Effector memory CD4-positive, alpha-beta T cell (primary cell): ENCODE measurements around the gene CNIH3.
"Not testable (repeated sequence)": the region's sequence is repeated elsewhere in the genome, so short reads cannot be mapped to it uniquely, and the experiment has no call there.

Source experiments
- DNase-seq, 3 donors: peaks; one replicate each; pipeline ENCODE4 v3.0.0-alpha.2; 2020
- H3K27ac ChIP-seq: 2 replicates; pipeline ENCODE4 v1.7.0; 2013; ENCODE audit warnings: mild to moderate bottlenecking, low read length, moderate library complexity; ENCODE audit not compliant: insufficient read depth, poor library complexity, severe bottlenecking
- H3K27me3 ChIP-seq: replicated peaks from 2 replicates; pipeline ENCODE4 v1.7.0; 2013; ENCODE audit warnings: mild to moderate bottlenecking, low read length; ENCODE audit not compliant: insufficient read depth, control insufficient read depth, poor library complexity, severe bottlenecking
- H3K36me3 ChIP-seq: 2 replicates; pipeline ENCODE4 v1.7.0; 2013; ENCODE audit warnings: mild to moderate bottlenecking, low read length, moderate library complexity; ENCODE audit not compliant: control insufficient read depth, insufficient read depth
- H3K4me1 ChIP-seq: 2 replicates; pipeline ENCODE4 v1.7.0; 2013; ENCODE audit warnings: low read length, mild to moderate bottlenecking; ENCODE audit not compliant: control insufficient read depth, insufficient read depth, poor library complexity, severe bottlenecking
- H3K4me3 ChIP-seq: 2 replicates; pipeline ENCODE4 v1.7.0; 2013; ENCODE audit warnings: low read length, low read depth, mild to moderate bottlenecking; ENCODE audit not compliant: insufficient read depth, poor library complexity, severe bottlenecking
- H3K9me3 ChIP-seq: 2 replicates; pipeline ENCODE4 v1.7.0; 2013; ENCODE audit warnings: mild to moderate bottlenecking, low read length, moderate library complexity; ENCODE audit not compliant: control insufficient read depth
- total RNA-seq, 3 donors: gene quantifications; one replicate each; lab custom pipeline; 2026; lab: John Stamatoyannopoulos, UW

CNIH3 gene
- 0.77 to 2.1 (median 1.6) reads per million in 3 donors for total RNA-seq

DNA sequence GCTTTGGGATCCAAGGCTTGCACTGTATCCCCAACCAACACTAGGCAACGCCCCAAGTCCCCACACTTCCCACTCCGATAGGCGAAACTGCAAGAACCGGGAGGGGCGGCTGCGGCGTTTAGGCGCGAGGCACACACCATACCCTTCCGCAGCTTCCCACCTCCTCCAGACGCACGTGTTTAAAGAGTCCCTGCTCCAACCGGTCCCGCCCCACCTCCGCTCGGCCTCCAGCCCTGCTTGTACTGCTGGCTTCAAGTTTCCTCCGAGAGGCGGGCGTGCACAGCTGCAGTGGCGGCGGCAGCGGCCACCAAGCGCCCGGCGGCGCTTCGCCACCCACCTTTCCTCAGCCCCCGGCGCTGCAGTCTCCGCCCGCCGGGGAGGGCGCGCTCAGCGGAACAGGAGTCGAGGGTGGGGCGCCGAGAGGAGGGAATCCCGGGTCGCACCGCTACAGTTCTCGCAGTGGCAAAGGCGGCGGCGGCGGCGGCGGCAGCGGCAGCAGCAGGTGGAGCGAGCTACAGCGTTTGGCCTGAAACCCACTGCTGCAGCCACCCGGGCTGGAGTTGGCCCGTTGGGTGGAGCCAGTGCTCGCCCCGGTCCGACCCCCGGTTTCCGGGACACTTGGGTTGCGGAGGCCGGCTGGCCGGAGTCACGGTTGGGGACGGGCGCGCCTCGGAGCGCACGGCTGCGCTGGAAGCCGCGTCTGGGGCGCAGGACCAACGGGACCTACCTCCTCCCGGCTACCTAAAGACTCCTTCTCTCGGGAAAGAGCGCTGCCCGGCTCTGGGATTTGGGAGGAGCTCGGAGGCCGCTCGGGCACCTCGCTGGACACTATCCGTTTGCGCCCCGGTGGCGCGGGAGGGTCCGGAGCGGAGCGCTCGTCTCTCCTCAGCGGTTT, at the start of gene CNIH3:
Gene CNIH3 (plus strand): TSS at position 457 of the 895 bp plus-strand sequence. CDS start 858 bp downstream, outside the sequence.
- Histone ChIP-seq H3K27ac (no peak within 1 kb of the TSS), H3K36me3 (no peaks in the 10 kb centered on the region), H3K9me3 (no peaks in the 10 kb centered on the region), H3K27me3 (peaks cover 33% of the 10 kb centered on the region), H3K4me3 (peak within 1 kb of the TSS; percentile 60), H3K4me1 (peaks cover 31% of the 10 kb centered on the region)
- DNase-seq, result peak in 1 of 3 donors; percentile 18

DNA sequence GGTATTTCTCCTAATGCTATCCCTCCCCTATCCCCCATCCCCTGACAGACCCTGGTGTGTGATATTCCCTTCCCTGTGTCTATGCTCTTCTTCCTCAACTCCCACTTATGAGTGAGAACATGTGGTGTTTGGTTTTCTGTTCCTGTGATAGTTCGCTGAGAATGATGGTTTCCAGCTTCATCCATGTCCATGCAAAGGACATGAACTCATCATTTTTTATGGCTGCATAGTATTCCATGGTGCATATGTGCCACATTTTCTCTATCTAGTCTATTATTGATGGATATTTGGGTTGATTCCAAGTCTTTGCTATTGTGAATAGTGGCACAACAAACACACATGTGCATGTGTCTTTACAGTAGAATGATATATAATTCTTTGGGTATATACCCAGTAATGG, 49.6 kb upstream of the CNIH3 start:
- not testable (repeated sequence) for H3K27me3 ChIP-seq, H3K4me1 ChIP-seq, H3K27ac ChIP-seq, H3K9me3 ChIP-seq, H3K4me3 ChIP-seq, H3K36me3 ChIP-seq, DNase-seq

DNA sequence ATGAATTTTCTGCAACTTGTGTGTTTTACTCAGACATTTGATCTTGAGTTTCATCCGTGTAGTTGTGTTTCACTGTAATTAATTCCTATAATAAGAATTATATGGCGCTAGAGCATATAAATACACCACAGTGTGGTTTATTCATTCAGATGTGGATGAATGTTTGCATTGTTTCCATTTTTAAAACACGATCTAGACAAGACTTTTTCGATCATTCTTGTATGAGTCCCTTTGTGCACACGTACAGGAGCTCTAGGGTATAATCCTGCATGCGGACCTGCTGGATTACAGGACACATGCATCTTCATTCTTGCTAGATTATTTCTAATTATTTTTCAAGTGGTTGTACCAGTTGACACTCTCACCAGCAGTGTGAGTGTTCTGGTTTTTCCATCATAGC, 46.8 kb upstream of the CNIH3 start:
- no peak for DNase-seq
- H3K36me3 ChIP-seq, result no peaks in the 10 kb centered on the region
- no peaks in the 10 kb centered on the region for H3K27me3 ChIP-seq
- no peak overlapping the region for H3K27ac ChIP-seq
- no peaks in the 10 kb centered on the region for H3K9me3 ChIP-seq
- H3K4me3 ChIP-seq, result no peak overlapping the region
- H3K4me1 ChIP-seq, result no peaks in the 10 kb centered on the region

DNA sequence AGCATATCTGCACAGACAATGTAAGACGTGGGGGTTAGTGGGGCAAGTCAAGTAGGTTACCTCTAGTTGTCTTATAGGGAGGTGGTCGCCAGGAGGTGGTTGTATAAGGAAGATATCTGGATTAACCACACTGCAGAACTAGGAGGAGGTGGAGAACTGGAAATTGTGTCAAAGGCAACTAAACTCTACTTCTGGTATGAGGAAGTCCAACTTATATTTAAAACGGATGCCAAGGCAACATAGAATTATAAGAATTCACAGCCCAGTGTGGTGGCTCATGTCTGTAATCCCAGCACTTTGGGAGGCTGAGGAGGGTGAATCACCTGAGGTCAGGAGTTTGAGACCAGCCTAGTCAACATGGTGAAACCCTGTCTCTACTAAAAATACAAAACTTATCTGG, 44.1 kb upstream of the CNIH3 start:
- H3K27me3 ChIP-seq, H3K36me3 ChIP-seq, DNase-seq, H3K27ac ChIP-seq, H3K9me3 ChIP-seq, H3K4me1 ChIP-seq, H3K4me3 ChIP-seq: not testable (repeated sequence)

DNA sequence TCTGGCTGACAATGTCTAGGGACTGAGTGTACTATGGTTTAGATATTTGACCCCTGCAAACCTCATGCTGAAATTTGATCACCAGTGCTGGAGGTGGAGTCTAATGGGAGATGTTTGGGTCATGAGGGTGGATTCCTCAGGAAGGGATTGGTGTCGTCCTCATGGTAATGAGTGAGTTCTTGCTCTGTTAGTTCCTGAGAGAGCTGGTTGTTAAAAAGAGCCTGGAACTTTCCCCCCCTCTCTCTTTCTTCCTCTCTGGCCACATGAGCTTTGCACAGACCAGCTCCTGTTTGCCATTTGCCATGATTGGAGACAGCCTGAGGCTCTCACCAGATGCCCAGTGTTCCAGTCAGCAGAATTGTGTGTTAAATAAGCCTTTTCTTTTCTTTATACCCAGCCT, 36.6 kb upstream of the CNIH3 start:
- no peaks in the 10 kb centered on the region for H3K9me3 ChIP-seq
- no peak overlapping the region for H3K27ac ChIP-seq
- no peak for DNase-seq

DNA sequence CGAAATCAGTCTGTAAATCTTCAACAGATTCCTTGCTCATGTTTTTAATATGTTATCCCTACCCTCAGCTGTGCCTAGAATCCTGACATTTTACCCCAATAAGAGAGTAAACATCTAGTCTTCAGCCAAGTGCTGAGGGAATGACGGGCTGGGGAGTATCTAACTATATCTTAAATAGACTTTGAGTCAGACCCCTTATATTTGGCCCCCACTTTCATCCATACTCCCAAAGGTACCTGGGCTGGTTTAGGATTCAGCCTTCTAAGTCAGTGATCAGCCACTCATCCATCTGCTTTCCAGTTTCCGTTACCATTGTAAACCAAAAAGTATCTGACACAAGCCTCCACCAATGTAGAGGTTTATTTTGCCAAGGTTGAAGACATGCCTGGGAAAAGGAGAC, 36.1 kb upstream of the CNIH3 start:
- Histone ChIP-seq H3K9me3 (no peaks in the 10 kb centered on the region), H3K36me3 (no peaks in the 10 kb centered on the region), H3K4me1 (no peaks in the 10 kb centered on the region), H3K27me3 (no peaks in the 10 kb centered on the region), H3K4me3 (no peak overlapping the region), H3K27ac (no peak overlapping the region)
- DNase-seq, result no peak

More for the DNA sequence above, 36.6 kb upstream of the CNIH3 start:
- no peak overlapping the region for H3K4me3 ChIP-seq
- no peaks in the 10 kb centered on the region for H3K4me1 ChIP-seq
- no peaks in the 10 kb centered on the region for H3K27me3 ChIP-seq
- H3K36me3 ChIP-seq, result no peaks in the 10 kb centered on the region

DNA sequence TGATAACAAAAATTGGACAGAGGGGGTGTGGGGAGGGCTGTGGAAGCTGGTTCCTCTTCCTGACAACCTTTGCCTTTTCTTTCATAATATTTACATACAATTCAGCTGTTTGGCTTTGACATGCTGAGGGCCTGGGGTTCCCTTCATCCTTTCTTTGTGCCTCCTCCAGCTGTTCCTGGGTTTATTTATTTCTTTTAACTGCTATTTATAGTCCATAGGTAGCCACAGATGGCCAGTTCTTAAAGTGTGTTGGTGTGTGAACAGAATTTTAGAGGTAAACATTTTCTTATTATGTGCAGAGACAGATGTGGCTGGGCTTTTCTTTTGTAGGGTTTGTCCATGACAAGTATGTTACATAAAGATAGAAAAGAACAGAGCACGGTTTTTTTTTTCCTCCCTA, 34.1 kb upstream of the CNIH3 start:
- Histone ChIP-seq H3K27ac (no peak overlapping the region), H3K9me3 (no peaks in the 10 kb centered on the region), H3K27me3 (no peaks in the 10 kb centered on the region), H3K4me1 (no peaks in the 10 kb centered on the region), H3K4me3 (no peak overlapping the region), H3K36me3 (no peaks in the 10 kb centered on the region)
- DNase-seq, result no peak

DNA sequence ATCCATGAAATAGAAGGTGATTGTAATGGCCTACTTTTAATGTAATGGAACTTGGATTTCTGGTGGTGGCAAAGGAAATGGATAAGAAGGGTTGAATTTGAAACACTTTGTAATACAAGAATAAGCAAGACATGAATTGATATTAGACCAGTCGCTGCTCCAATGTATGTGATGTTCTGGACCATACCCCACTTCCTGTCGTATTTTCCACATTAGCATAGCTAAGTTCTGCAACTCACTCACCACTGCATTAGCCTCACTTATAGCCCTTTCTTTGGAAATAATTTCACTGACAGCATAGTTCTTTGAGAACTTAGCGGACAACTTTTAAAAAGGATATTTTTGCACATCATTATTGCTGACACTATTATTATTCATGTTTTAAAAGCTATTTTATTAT, 32.3 kb upstream of the CNIH3 start:
- Histone ChIP-seq H3K27ac (no peak overlapping the region), H3K36me3 (no peaks in the 10 kb centered on the region), H3K4me3 (no peak overlapping the region), H3K27me3 (no peaks in the 10 kb centered on the region), H3K9me3 (no peaks in the 10 kb centered on the region), H3K4me1 (no peaks in the 10 kb centered on the region)
- no peak for DNase-seq

DNA sequence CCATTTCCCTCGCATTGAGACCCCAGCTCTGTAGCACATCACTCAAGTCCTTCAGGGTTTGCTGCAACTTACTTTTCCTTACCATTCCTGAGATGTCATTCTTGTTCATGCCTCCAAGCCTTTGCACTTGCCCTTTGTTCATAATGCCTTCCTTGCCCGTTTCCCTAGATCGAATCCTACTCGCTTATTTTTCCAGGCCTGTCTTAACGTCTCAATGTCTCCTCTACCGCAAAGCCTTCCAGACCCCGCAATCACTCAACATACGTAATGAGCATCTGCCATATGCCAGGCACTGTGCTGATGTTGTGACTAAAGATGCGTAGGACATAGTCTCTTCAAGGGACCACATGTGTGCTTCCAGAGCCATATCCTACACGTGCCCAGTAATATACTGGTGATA, 31.1 kb upstream of the CNIH3 start:
- H3K27ac ChIP-seq, result no peak overlapping the region
- H3K4me1 ChIP-seq, result no peaks in the 10 kb centered on the region
- H3K4me3 ChIP-seq, result no peak overlapping the region
- no peaks in the 10 kb centered on the region for H3K36me3 ChIP-seq
- DNase-seq, result no peak
- no peaks in the 10 kb centered on the region for H3K27me3 ChIP-seq
- no peaks in the 10 kb centered on the region for H3K9me3 ChIP-seq

DNA sequence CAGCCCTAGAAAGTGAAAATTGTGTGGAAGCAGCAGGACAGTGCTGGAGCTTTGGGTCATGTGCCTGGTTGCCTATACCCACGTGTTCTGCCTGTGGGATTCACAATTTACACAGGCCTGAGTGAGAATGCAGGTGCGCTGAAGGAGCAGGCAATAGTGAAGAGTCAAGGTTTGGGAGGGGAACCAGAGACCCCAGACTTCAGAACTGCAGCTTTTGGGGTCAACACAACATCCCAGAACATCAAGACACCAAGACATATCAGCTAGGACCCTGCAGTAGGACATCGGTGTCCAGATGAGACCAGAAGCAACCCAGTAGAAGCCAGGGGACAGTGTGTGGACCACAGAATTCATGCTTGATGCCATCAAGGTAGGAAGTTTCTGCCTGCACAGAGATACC, 29.1 kb upstream of the CNIH3 start:
- H3K9me3 ChIP-seq, result no peaks in the 10 kb centered on the region
- no peaks in the 10 kb centered on the region for H3K4me1 ChIP-seq
- no peak for DNase-seq
- no peaks in the 10 kb centered on the region for H3K36me3 ChIP-seq
- H3K4me3 ChIP-seq, result no peak overlapping the region
- no peaks in the 10 kb centered on the region for H3K27me3 ChIP-seq
- no peak overlapping the region for H3K27ac ChIP-seq
